ENCODE results near the gene PCGF3.

DNA sequence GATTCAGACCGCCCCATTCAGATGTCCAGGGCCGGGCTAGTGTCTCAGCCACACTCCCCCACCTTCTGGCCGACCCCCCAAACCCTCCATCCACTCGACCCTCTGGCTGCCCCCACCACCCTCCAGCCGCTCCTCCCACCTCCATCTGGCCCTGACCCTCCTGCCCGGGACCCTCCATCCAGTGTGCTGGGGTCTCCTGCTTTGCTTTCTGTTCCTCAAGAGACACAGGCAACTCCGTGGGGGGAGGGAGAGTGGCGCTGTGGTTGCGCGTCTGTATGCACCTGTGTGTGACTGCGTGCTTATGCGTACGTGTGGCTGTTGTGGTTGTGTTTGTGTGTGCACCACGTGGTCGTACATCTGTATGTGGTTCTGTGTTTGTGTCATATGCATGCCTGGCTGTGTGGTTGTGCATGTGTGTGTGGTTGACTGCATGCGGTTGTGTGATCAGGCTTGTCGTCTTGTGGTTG lies 87.0 kb downstream of the PCGF3 start:
- TF ChIP-seq ZNF561 (CRISPR knock-in tag; conservative IDR thresholded peaks at IDR 0.05), result no peak
- TF ChIP-seq, protein P1, sequence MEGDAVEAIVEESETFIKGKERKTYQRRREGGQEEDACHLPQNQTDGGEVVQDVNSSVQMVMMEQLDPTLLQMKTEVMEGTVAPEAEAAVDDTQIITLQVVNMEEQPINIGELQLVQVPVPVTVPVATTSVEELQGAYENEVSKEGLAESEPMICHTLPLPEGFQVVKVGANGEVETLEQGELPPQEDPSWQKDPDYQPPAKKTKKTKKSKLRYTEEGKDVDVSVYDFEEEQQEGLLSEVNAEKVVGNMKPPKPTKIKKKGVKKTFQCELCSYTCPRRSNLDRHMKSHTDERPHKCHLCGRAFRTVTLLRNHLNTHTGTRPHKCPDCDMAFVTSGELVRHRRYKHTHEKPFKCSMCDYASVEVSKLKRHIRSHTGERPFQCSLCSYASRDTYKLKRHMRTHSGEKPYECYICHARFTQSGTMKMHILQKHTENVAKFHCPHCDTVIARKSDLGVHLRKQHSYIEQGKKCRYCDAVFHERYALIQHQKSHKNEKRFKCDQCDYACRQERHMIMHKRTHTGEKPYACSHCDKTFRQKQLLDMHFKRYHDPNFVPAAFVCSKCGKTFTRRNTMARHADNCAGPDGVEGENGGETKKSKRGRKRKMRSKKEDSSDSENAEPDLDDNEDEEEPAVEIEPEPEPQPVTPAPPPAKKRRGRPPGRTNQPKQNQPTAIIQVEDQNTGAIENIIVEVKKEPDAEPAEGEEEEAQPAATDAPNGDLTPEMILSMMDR (IDR thresholded peaks at IDR 0.05 in 2 of 3, conservative IDR thresholded peaks at IDR 0.05 in 1 of 3; ENCODE audit: insufficient read depth in 2 of 3, low read depth in 1 of 3, low read length in 3 of 3), result no peak

Measured in K562 (cell line).